ENCODE measurements around the gene ADCY10.
"Not testable (repeated sequence)": the region's sequence is repeated elsewhere in the genome, so short reads cannot be mapped to it uniquely, and the experiment has no call there.

The ADCY10 gene

DNA sequence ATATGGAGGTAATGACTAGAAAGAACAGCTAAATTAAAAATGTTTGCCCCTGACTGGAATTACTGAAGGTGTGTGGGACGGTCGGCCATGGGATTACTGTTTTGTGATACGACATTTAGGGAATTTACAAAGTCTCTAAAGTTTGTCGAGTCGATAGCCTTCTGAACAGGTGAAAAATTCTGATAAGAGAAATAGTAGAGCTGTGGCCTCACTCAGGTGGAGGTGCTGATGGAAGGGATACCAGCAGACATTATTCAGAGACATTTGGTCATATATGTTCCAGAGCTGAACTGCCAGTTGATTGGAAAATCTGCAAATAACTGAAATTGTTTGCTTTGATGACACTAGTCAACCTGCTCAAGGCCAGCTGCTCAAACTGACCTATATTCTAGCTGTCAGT is 71.1 kb downstream of the ADCY10 start:
- no peak for DNase-seq

DNA sequence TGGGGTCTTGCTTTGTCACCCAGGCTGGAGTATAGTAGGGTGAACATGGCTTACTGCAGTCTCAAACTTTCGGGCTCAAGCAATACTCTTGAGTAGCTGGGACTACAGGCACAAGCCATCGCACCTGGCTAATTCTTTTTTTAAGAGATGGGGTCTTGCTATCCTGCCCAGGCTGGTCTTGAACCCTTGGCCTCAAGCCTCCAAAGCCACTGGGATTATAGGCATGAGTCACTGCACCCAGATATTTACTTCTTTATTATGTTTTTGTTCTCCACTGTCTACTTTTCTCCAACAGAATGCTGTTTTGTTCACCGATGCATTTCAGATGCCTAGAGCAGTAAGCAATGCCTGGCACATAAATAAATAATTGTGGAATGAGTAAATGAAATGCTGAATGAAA is 72.4 kb downstream of the ADCY10 start:
- DNase-seq: no peak

DNA sequence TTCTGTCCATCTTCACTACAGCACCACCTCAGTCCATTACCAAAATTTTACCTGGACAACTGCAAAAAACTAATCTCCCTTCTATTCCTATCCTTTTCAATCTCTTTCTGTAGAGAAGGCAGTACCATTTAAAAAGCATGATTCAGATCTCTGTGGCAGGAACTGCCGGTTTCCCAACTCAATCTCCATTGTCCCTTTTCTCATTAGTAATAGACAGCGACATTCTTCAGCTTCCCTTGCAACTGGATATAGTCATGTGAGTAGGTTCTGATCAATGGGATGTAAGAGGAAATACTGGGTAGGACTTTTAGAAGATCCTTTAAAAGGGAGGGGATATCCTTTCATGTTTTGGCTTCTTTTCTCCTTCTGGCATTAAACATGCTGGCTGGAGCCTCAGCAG is 74.9 kb downstream of the ADCY10 start:
- DNase-seq: no peak

DNA sequence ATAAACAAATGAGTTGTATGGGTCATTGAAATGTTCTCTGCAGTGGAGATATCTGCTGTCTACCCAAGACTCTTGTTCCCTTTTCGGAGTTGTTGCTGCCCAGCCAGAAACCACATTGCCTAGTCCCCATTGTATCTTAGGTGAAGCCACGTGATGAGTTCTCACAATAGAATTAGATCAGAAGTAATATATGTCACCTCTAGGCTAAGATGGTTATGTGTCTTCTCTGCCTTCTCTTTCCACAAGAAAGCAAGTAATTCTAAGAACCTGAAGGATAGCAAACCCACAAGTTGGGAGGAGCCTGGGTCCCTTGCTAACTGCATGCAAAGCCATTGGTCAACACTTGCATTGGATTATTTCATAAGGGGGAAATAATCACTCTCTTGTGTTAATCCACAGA is 76.6 kb downstream of the ADCY10 start:
- DNase-seq: no peak

DNA sequence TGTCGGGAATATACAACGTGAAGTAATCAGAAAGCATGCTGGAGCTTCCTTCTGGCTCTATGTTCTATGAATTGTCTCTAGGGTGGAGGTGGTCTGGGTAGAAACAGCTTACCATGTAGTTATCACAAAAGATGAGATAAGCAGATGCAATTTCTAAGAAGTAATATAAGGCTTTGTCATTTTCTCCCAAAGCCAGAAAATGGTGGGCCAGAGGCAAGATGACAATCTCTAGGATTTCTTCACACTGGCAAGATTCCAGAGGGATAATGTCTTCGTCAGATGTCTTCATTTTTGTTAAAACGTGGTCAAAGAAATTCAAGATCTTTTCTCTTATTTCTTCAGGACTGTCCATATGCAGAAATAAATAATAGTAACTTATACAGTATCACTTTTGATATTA is 77.7 kb downstream of the ADCY10 start:
- no peak for DNase-seq

DNA sequence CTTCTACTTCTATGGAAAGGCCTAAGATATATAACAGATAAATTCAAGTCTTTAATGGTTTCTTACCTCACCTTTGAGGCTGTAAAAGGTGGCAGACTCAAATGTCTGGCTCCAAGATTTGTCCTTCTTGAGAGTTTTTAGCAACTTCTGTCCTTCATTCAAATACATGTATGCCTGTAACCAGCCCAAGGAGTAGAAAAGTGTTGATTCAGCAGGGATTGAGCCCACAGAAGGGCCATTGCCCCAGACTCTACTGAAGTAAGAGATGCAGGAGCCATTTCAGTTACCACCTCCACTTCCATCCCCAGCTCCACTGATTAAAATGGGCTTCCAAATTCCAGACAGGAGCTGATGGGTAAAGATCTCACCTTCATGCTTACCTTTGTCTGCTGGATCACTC is 80.0 kb downstream of the ADCY10 start:
- no peak for DNase-seq

DNA sequence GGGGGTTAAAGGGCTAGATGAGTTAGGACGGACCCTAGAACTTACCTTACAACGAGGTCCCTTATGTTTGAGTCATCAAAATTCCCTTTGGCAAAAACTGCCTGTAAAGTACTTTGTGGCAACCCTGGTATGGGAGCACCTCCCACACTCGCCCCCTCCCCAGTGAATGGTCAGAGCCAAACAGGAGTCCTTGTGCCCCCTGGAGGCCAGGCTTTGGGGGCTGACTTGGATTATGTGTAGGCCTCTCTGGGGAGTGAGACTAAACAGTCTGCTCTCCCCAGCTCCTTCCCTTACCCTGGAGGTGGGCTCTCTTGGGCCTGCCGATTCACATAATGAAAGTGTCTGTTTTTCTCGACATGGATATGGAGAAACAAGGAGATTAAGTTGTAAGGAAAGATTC is 81.2 kb downstream of the ADCY10 start:
- no peak for DNase-seq

DNA sequence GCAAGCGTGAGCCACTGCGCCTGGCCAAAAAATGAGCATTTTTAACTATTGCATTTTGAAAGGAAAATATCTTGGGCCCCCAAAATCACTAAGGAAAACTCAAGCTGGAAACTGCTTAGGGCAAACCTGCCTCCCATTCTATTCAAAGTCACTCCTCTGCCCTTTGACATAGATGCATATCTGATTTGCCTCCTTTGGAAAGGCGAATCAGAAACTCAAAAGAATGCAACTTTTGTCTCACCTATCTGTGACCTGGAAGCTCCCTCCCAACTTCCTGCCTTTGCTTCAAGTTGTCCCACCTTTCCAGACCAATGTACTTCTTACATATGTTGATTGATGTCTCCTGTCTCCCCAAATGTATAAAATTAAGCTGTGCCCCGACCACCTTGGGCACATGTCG is 83.3 kb downstream of the ADCY10 start:
- DNase-seq: not testable (repeated sequence)

DNA sequence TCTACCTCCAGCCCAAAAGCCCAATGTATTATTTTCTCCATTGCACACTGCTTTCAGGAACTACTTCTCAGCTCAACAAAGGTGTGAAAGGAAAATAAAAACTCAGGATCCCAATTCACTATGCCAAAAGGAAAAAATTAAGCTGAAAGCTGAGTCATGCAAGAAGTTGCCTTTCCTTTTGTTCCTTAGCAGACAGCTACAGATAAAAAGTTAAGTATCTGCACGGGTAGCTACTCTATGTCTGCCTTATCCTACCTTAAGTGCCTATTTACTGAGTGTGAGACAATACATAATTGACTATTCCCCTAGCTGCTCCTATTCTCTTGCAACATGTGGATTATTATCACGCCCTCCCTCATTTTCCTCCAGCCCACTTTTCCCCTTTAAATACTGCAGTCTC is 84.1 kb downstream of the ADCY10 start:
- DNase-seq: no peak

DNA sequence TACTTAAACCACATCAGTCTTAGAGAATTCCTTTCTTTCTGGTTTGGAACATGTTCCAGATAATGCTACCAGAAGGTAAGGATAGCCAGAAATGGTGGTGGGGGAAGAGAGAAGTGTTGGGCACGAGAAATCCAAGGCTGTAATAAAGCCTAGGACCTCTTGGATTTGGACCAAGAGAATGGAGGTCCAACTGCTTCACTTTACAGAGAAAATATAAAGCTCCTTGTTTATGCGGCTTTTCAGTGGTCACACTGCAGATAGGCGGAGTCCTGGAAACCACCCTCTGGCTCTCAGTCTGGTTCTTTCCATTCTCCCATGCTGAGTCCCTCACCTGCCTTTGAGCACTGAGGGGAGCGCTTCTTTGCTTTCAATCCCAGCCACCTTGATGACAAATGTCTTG is 87.8 kb downstream of the ADCY10 start:
- no peak for DNase-seq

DNA sequence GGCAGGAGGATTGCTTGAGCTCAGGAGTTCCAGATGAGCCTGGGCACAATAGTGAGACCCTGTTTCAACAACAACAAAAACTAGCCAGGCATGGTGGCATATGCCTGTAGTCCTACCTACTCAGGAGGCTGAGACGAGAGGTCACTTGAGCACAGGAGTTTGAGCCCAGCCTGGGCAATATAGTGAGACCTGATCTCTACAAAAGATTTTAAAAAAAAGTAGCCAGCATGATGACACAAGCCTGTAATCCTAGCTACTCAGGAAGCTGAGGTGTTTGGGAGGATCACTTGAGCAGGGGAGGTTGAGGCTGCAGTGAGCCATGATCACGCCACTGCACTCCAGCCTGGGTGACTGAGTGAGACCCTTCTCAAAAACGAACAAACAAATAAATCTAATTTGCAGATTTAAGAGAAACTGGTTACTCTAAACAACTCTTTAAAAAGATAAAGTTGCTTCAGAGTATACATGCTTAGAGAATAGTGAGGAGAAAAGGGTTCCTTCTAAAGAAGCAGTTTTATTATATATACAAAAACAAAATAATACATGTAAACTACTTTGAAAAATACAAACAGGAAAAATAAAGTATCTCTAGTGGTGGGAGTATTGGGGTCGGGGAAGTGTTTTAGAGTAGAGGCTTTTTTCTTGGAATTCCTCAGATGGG is 88.4 kb downstream of the ADCY10 start:
- DNase-seq: no peak

DNA sequence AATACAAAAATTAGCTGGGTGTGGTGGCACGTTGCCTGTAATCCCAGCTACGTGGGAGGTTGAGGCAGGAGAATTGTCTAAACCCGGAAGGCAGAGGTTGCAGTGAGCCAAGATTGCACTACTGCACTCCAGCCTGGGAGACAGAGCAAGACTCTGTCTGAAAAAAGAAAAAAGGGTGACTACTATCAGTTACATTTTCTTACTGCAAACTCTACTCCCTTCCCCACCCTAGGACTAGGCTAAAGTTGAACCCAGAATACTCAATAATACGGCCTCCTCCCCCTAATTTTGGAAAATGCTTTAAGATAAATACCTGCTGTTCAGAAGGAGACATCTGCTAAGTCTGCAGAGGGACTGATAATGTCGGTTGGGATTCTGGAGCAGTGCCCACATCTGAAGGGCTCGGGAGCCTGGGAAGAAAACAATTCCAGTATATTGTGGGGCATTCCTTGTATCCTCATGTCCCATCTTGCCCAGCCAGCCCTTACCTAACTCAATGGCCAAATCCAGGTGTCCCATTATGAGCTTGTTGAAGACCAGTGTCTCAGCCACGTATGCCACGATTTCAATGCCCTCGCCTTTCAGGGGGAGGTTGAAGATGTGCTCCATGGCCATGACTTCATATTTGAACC is 89.7 kb downstream of the ADCY10 start:
- DNase-seq: no peak

DNA sequence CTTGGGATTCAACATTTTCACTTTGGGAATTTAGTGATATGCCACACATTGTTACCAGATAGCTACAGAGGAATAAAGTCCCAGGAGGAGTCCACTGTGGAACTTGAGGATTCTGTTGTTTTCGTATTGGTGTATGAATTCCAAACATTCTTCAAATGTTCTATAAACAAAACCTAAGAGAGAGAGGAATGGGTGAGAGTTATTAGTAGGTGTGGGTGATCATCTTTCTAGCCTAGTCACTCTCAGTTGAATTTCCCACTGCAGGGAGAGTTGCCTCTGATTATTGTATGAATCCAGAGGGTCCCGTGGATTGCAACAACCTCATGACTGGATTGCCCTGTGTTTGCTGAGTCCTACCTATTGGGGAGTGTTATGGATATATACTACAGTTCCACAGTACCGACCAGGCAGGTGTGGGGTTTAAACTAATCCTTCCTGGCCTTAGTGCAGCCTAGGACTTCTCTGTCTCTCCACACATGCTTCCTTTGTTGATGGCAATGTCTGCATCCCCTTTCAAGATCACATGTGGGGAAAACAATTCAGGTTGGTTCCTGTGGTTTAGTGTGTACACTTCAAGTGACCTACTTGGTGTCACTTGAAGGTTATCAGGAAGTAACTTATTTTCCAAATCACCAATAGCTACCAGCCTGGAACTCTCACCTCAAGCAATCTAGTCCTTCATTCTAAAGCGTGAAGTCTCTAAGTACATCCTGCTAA is 91.8 kb downstream of the ADCY10 start:
- DNase-seq: peak; percentile 47

DNA sequence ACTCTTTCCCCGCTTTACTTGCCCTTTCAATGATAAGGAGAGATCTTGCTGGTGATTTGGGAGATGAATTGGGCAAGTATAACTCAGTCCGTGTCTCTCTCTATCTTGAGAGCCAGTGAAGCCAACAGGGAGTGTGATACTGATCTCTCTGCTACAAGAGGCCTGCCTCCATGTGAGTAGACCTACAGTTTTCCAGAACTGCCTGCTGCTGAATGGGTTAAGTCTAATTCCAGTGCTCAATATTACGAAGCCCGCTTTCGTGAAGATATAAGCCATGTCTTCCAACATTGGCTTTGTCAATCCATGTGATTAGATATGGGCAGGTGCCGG is 92.6 kb downstream of the ADCY10 start:
- DNase-seq: no peak

DNA sequence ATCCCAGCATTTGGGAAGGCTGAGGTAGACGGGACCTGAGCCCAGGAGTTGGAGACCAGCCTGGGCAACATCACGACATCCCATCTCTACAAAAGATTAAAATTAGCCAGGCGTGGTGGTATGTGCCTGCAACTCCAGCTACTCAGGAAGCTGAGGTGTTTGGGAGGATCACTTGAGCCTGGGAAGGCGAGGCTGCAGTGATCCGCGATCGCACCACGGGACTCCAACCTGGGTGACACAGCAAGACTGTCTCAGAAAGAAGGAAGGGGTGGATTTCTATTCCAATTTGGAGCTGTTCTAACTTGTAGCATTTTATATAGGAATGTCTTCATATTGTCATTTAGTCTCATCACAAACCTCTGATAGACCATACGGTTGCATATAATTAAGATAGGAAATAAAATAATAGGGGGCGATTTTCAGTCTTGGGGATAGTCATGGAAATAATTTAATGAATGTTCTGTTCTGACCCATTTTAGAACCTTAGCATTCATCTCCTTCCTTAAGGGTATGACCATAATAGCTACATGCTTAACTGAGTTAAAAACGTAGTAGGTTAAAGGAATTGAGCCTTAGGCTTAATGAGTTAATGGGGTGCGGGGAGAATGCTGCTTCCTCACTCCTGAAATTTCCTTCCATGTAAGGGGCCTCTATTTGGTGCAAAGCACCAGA is 93.1 kb downstream of the ADCY10 start:
- no peak for DNase-seq

DNA sequence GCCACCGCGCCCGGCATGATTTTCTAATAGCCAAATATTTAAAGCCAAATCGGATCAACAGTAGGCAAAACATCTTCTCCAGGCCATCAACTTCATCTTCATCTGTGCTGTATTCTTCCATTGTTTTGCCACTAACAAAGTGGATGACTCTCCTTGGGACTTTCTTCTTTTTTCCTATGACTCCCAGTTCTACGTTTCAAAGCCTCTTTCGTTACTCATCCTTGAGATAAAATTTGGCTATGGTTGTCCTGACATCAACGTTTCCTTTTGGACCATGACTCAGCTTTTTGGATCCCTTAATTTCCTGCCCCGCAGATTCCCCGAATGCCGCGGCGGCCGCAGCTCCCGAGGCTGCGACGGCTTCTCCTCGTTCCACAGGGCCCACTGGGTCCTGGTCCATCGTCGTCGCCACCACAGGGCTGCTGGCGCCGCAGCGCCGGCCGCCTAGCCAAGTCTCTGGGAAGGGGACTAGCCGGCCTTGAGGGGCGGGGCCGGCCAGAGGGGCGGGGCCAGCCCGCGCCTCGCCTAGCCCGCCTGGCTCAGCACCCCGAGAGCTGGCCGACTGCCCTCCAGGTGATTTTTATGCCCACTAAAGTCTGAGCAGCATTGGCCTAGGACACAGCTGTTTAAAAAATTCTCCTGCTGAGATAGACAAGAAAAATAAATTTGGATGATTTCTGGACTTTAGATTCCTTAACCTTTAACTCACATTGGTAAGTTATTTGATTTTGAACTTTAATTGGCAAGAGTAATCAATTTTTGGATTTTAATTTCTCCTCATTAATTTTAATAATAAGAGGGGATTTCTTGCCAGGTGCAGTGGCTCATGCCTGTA is 93.9 kb downstream of the ADCY10 start:
- peak; percentile 97 for DNase-seq

DNA sequence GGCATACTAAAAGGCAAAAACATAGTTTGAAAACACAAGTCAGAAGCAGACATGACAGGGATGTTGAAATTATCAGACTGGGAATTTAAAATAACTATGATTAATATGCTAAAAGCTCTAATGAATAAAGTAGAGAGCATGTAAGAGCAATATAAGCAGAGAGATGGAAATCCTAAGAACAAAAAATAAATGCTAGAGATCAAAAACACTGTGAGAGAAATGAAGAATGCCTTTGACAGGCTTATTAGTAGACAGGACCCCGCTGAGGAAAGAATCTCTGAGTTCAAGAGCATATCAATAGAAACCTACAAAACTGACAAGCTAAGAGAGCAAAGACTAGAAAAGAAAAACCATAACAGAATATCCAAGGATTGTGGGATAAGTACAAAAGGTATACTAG is 98.3 kb downstream of the ADCY10 start:
- DNase-seq: no peak

DNA sequence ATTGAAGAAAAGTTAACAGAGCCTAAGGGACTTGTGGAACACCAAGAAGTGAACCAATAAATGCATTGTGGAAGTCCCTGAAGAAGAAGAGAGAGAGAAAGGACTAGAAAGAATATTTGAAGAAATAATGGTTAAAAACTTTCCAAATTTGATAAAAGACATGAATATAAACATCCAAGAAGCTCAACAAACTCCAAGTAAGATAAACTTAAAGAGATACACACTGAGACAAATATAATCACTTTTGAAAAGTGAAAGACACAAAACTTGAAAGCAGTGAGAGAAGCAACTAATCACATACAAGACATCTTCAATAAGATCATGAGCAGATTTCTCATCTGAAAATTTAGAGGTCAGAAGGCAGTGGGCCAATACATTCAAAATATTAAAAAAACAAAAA is 101.0 kb downstream of the ADCY10 start:
- DNase-seq: no peak

DNA sequence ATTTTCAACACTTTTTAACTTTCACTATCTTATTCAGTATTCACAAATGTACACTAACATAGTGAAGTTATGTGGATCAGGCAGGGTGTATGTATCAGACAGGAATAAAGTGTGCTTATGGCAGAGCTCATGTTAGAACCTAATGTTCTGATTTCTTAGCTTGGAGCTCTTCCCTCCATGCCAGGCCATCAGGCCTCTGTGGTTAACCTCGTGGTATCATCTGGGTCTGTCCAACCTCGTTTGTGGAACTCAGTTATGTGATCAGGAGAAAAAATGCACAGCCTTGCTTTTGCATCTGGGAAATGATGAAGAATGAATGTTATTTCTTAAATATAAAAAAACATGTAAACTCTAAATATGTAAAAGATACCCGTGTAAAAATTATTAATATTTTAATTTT is 105.2 kb downstream of the ADCY10 start:
- no peak for DNase-seq

DNA sequence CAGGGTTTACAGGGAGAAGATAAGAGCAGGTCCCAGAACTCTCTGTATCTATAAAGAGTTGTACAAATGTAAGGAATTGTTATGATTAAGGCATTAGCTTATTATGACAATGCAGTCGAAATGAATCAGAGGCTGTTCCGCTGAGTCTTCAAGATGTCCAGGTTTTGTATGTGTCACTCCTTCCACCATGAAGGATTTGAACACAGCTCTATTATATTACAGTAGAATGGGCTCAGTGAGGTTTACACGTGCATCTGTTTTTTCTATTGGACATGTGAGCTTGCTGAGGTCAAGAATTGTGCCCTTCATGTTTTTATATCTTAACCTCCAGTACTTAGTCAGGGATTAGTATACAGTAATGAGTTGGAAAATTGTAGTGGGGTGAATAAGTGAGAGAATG is 105.8 kb downstream of the ADCY10 start:
- peak; percentile 46 for DNase-seq

DNA sequence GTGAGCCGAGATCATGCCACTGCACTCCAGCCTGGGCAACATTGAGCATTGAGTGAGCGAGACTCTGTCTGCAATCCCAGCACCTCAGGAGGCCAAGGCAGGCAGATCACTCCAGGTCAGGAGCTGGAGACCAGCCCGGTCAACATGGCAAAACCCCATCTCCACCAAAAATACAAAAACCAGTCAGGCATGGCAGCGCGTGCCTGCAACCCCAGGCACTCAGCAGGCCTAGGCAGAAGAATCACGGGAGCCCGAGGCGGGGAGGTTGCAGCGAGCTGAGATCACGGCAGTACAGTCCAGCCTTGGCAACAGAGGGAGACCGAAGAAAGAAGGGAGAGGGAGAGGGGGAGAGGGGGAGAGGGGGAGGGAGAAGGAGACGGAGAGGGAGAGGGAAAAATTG is 107.3 kb downstream of the ADCY10 start:
- DNase-seq: not testable (repeated sequence)

DNA sequence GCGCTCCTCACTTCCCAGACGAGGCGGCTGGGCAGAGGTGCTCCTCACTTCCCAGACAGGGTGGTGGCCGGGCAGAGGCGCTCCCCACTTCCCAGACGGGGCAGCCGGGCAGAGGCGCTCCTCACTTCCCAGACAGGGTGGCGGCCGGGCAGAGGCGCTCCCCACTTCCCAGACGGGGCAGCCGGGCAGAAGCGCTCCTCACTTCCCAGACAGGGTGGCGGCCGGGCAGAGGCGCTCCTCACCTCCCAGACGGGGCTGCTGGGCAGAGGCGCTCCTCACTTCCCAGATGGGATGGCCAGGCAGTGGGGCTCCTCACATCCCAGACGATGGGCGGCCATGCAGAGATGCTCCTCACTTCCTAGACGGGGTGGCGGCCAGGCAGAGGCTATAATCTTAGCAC is 107.7 kb downstream of the ADCY10 start:
- DNase-seq: not testable (repeated sequence)

DNA sequence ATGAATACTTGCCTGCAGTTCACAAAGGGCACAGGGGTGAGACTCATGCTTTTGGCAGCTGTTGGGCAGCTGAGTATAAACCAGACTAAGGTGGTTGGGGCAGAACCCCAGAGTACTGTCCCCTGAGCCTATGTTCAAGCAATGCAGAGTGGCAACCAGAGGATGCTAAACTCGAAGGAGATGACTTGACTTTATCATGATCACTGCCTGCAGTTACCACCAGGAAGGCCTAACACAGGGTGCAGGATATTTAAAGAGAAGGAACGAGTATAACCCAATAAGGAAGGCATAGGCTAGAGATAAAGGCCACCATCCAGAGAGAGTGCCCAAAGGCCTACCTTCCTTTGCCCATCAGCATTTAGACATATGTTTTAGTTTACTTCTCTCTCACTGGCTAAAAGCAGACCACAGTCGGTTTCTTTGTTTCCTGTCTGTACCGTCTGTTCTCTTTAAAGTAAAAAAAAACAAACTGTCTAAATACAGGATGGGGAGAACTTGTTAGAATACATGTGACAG is 108.8 kb downstream of the ADCY10 start:
- no peak for DNase-seq

All from EL (cell line).